Panc1 (cell line): ENCODE results near the gene TBC1D22A. TPM values are rescaled to one million over a fixed set of nuclear protein-coding genes. Genes with fewer than 3 reads are reported as not detected.

Experiments
- ATAC-seq: fragments of 200-7000 bp; cut with Tn5 transposase; 2 replicates; pipeline ENCODE4 v1.9.1; 2020; ENCODE audit warnings: mild to moderate bottlenecking, moderate library complexity
- BruUV-seq: library from RNA; stranded (reverse); fragments of 400-500 nt; replicated peaks from 2 replicates; lab custom pipeline; 2021; lab: Mats Ljungman, UMichigan
- CTCF ChIA-PET: fragments of 300-600 bp; sonication (Branson Sonifier 250); formaldehyde crosslinking; loops from one replicate; lab custom pipeline; 2022; ENCODE audit warnings: antibody characterized with exemption; lab: Charles Lee
- POLR2A ChIA-PET: fragments of 300-600 bp; sonication (Branson Sonifier 250); formaldehyde crosslinking; loops from one replicate; lab custom pipeline; 2022; ENCODE audit warnings: antibody characterized with exemption; lab: Charles Lee
- DNase-seq: peaks from one replicate; pipeline ENCODE4 v3.0.0-alpha.2; 2010; ENCODE audit warnings: low read depth, low spot score
- H3K27ac ChIP-seq: 2 replicates; pipeline ENCODE4 v1.5.1; 2011; ENCODE audit warnings: mild to moderate bottlenecking, low read length, inconsistent platforms
- H3K27me3 ChIP-seq: fragments of 200-500 bp; sonication (Bioruptor generic); 2 replicates; pipeline ENCODE4 v1.6.0; 2014; ENCODE audit warnings: low read length, inconsistent platforms; ENCODE audit not compliant: control insufficient read depth, insufficient read depth
- H3K36me3 ChIP-seq: fragments of 200-500 bp; sonication (Bioruptor generic); 2 replicates; pipeline ENCODE4 v1.5.1; 2014; ENCODE audit warnings: inconsistent platforms, mild to moderate bottlenecking, low read length, moderate library complexity; ENCODE audit not compliant: control insufficient read depth, insufficient read depth
- H3K4me1 ChIP-seq: 2 replicates; pipeline ENCODE4 v1.5.1; 2011; ENCODE audit warnings: inconsistent platforms, mild to moderate bottlenecking, low read length, moderate library complexity; ENCODE audit not compliant: control insufficient read depth, insufficient read depth
- H3K4me3 ChIP-seq, 2 experiments: 2 replicates each; pipeline ENCODE4 v1.5.1; 2011 to 2012; ENCODE audit warnings: low read depth in 2 of 2, low read length in 2 of 2, mild to moderate bottlenecking in 2 of 2, inconsistent platforms in 1 of 2, moderate library complexity in 1 of 2
- H3K9me3 ChIP-seq: fragments of 200-500 bp; sonication (Bioruptor generic); 2 replicates; pipeline ENCODE4 v1.5.1; 2014; ENCODE audit warnings: low read depth, mild to moderate bottlenecking, inconsistent platforms, low read length, moderate library complexity; ENCODE audit not compliant: control insufficient read depth, insufficient read depth
- CTCF ChIP-seq: fragments of 450-650 bp; IDR thresholded peaks from 2 replicates; pipeline ENCODE4 v1.5.1; 2017; ENCODE audit warnings: mild to moderate bottlenecking
- POLR2AphosphoS5 ChIP-seq: IDR thresholded peaks from 2 replicates; pipeline ENCODE4 v1.6.1; 2012; ENCODE audit warnings: mild to moderate bottlenecking, low read depth, low read length, moderate library complexity
- SIN3A ChIP-seq: IDR thresholded peaks from 2 replicates; pipeline ENCODE4 v1.6.1; 2012; ENCODE audit warnings: low read depth, mild to moderate bottlenecking, low read length, moderate library complexity, borderline replicate concordance; ENCODE audit not compliant: insufficient read depth
- TCF7L2 ChIP-seq: IDR thresholded peaks from 2 replicates; pipeline ENCODE4 v1.6.1; 2011; ENCODE audit warnings: mild to moderate bottlenecking, low read depth, low read length, inconsistent platforms
- in situ Hi-C: cut with HindIII; loops from 2 replicates; pipeline ENCODE4 v1.10.0; 2016; ENCODE audit warnings: low sequenced_read_pairs, low pct_unique_long_range_greater_than_20kb
- intact Hi-C: fragments of 100-400 bp; cut with micrococcal nuclease; formaldehyde crosslinking; loops from one replicate; pipeline ENCODE4 v1.10.0; 2022; ENCODE audit not compliant: unreplicated experiment
- total RNA-seq: library from RNA; stranded (reverse); gene quantifications from one replicate; pipeline ENCODE4 v1.2.1, GENCODE V29; 2021; ENCODE audit not compliant: unreplicated experiment
- TF ChIP-seq, protein P1 (sequence below), 2 experiments: IDR thresholded peaks; 2 replicates each; pipeline ENCODE4 v1.6.1; 2011 to 2012; ENCODE audit warnings: low read depth in 2 of 2, control low read depth in 1 of 2, low read length in 1 of 2, mild to moderate bottlenecking in 1 of 2, moderate library complexity in 1 of 2; ENCODE audit not compliant: insufficient read depth in 1 of 2

TBC1D22A gene
- total RNA-seq, 1 experiment from 2014 or later: 28.7 TPM

GRCh38 chr22:46876357-46876934, 114.0 kb downstream of the TBC1D22A start:
- H3K36me3 ChIP-seq: no peaks in the 10 kb centered on the region
- CTCF ChIA-PET: no interaction called here
- POLR2A ChIA-PET: no interaction called here
- H3K27me3 ChIP-seq: no peaks in the 10 kb centered on the region
- no peak for TF ChIP-seq POLR2AphosphoS5
- TF ChIP-seq CTCF: no peak
- TF ChIP-seq SIN3A: no peak
- TF ChIP-seq, protein P1, sequence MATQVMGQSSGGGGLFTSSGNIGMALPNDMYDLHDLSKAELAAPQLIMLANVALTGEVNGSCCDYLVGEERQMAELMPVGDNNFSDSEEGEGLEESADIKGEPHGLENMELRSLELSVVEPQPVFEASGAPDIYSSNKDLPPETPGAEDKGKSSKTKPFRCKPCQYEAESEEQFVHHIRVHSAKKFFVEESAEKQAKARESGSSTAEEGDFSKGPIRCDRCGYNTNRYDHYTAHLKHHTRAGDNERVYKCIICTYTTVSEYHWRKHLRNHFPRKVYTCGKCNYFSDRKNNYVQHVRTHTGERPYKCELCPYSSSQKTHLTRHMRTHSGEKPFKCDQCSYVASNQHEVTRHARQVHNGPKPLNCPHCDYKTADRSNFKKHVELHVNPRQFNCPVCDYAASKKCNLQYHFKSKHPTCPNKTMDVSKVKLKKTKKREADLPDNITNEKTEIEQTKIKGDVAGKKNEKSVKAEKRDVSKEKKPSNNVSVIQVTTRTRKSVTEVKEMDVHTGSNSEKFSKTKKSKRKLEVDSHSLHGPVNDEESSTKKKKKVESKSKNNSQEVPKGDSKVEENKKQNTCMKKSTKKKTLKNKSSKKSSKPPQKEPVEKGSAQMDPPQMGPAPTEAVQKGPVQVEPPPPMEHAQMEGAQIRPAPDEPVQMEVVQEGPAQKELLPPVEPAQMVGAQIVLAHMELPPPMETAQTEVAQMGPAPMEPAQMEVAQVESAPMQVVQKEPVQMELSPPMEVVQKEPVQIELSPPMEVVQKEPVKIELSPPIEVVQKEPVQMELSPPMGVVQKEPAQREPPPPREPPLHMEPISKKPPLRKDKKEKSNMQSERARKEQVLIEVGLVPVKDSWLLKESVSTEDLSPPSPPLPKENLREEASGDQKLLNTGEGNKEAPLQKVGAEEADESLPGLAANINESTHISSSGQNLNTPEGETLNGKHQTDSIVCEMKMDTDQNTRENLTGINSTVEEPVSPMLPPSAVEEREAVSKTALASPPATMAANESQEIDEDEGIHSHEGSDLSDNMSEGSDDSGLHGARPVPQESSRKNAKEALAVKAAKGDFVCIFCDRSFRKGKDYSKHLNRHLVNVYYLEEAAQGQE (IDR thresholded peaks at IDR 0.05; ENCODE audit: insufficient read depth in 1 of 2, low read depth in 2 of 2, low read length in 1 of 2): no peak
- TF ChIP-seq TCF7L2: no peak
- ATAC-seq (no peak), DNase-seq (no peak)
- no peaks in the 10 kb centered on the region for H3K9me3 ChIP-seq
- no peak overlapping the region for H3K4me3 ChIP-seq
- no peaks in the 10 kb centered on the region for H3K4me1 ChIP-seq
- BruUV-seq: no TSS peak
- H3K27ac ChIP-seq: no peak overlapping the region
- intact Hi-C loops (no loop called here), in situ Hi-C loops (no loop called here)

DNA sequence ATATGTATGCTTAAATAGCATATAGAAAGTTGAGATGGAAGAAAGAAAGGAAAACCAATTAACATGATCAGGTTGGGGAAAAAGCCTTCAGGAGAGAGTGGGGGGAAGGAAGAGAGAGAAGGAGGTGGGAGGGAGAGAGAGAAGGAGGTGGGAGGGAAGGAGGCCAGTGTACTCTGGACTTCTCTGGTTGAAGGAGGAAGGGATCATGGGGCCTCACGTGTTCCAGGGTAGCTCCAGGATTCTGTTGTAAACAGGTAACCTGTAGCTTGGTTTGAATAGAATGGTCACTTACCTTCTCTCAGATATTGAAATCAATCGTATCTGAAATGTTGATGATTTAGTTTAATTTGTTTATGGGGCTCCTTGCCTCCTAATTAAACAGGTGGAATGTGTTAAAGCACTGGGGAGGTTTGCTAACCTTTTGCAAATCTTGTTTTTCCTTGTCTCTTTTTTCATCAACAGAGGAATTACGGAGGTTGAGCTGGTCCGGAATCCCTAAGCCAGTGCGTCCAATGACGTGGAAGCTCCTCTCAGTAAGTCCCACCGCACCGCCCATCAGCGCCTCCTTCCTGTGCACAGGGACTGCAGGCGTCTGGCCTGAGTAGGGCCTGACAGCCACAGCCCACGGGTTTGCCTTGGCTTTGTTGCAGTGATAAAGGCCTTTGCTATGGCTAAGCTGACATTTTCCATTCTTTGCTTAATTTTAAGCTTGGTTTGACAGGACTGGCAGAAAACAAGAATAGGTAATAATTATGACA, 115.9 kb downstream of the TBC1D22A start:
- ATAC-seq: 0 out of 2 replicates have a peak, but pooled peaks have one; percentile 53
- no peak for DNase-seq
- CTCF ChIA-PET: no interaction called here

More for the DNA sequence above, 115.9 kb downstream of the TBC1D22A start:
- intact Hi-C loops: no loop called here
- POLR2A ChIA-PET: no interaction called here
- H3K27me3 ChIP-seq: no peaks in the 10 kb centered on the region
- H3K27ac ChIP-seq: no peak overlapping the region
- no peak overlapping the region for H3K4me3 ChIP-seq
- TF ChIP-seq CTCF: no peak
- TF ChIP-seq, protein P1 (IDR thresholded peaks at IDR 0.05; ENCODE audit: insufficient read depth in 1 of 2, low read depth in 2 of 2, low read length in 1 of 2): no peak
- TF ChIP-seq POLR2AphosphoS5: no peak
- no peak for TF ChIP-seq TCF7L2
- no peak for TF ChIP-seq SIN3A
- BruUV-seq: no TSS peak
- H3K9me3 ChIP-seq: no peaks in the 10 kb centered on the region
- no peaks in the 10 kb centered on the region for H3K4me1 ChIP-seq
- H3K36me3 ChIP-seq: no peaks in the 10 kb centered on the region
- in situ Hi-C loops: no loop called here
